TTC549 (cell line): ENCODE data around the gene JMJD6.

Source experiments
- FAIRE-seq: peaks from 2 replicates; lab custom pipeline; 2012; peaks lifted over from hg19 to GRCh38; lab: Jason Lieb, UNC

Gene JMJD6

GRCh38 chr17:76697702-76698465 lies 28.5 kb downstream of the JMJD6 start:
- no peak for FAIRE-seq

GRCh38 chr17:76696763-76697701 lies 29.4 kb downstream of the JMJD6 start:
- FAIRE-seq: no peak

DNA sequence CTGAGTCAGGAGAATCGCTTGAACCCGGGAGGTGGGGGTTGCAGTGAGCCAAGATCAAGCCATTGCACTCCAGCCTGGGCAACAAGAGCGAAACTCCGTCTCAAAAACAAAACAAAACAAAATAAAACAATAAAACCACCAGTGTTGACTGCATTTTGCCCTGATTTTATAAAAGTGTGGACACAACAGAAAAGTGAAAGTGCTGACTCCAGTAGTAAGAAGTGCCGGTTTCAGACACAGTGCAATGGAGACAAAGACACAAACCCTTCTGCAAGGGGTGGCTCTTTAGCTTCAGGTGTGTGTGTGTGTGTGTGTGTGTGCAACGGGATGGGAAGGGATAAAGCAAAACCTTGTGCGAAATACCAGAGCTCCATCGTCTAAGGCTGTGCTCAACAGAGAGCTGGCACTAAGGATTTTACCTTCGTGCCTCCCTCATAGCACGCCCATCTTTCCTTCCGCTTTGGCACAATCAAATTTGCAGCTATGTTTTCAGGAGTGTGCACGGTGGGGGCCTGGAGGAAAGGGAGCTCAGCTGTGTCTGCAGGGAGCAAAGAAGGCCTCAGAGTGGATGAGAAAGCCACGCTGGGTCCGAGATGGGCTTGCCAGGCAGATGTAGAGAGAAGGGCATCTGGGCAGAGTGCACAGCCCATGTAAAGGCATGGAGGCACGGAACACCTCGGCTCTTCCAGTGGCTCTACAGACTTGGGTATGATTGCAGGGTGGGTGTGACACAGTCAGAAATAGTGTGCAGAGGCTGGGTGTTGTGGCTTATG lies 31.2 kb downstream of the JMJD6 start:
- no peak for FAIRE-seq

- FAIRE-seq: no peak
Measured at GRCh38 chr17:76691379-76692191, 34.8 kb downstream of the JMJD6 start.

- no peak for FAIRE-seq
Measured at GRCh38 chr17:76690596-76691280, 35.7 kb downstream of the JMJD6 start.

GRCh38 chr17:76689859-76690258 lies 36.5 kb downstream of the JMJD6 start:
- no peak for FAIRE-seq

- FAIRE-seq: no peak
Measured at GRCh38 chr17:76688165-76688622, 38.2 kb downstream of the JMJD6 start.

DNA sequence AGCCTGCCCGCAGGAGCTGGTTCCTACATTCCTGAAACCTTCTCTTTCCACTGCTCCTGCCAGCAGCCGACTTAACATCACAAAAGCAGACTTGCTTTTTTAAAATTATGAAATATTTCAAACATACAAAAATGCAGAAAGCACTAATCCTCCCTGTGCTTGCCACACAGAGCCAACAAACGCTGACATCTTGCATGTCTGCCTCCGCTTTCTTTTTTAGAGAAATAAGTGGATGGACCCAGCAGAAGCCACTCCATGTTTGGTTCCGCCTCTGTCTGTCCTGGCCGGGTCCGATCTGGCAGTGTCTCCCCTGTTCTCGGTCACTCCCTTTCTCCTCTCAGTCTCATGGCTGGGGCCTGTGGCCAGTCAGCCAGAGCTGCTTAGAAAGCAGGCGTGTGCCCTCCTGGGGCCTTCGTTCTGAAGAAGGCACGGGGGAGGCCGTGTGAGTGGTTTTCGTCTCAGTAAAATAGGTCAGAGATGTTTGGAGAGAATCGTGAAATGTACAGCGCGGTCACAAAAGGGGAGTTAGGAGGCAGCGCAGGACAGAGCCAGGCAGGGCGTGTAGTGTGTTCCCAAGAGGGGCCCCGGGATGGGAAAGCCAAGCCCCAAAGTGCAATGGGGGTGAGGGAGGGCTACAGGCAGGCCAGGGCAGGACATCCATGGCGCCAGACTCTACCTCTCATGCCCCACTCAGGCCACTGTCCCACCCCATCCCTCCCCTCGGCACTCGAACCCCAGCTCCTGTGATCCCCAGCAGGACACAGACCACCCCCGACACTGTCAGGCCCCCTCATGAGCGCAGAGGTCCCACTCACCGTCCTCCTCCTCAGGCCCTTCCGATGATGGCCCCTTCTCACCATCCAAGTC lies 38.9 kb downstream of the JMJD6 start:
- FAIRE-seq: no peak

DNA sequence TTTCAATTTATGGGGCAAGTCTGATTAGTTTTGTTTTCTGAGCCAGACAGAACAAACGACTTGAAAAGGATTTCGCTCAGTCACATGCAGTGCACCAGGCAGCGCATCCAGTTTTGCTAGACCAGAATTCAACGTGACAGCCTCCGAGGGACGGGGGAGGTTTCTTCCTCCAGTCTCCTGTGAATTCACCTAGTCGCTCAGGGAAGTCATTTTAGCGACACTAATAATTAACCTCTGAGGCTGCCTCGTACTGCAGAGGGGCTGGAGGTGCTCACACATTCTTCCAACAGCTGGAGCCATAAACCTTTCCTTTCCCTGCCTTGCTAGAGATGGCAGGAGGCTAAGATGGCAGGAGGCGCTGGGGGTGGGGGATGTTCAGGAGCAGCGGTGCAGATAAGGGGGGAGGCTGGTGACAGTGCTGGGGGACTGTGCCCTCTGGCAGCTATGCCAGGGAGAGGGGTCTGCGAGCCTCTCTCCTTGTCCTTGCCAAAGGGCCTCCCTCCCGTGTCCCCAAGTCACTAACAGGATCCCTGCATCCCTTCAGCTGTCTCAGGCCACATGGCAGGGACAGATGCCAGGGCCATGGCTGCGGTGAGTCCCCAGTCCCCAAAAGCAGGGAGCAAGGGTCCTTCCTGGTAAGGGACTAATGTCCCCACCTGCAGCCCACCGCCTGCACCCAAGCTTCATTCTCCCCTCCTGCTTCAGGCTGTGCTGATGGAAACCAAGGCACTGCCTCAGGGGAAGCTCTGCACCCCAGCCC lies 39.7 kb downstream of the JMJD6 start:
- no peak for FAIRE-seq

DNA sequence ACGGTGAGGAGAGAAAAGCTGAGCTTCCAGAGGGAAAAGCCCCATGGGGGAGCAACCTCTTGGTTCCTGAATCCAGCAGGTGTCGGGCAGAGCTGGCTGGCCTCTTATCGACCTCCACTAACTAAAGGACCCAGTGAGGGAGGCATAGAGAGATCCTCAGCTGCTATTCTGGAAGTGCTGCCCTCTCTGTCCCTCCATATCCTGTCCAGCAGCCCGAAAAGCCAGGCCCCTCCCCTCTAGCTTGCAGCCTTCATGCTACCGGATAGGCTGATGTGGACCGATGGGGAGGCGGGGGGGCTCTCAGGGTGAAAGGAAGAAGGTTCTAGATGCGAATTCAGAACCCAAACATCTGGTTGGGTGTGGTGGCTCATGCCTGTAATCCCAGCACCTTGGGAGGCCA lies 40.6 kb downstream of the JMJD6 start:
- FAIRE-seq: no peak

DNA sequence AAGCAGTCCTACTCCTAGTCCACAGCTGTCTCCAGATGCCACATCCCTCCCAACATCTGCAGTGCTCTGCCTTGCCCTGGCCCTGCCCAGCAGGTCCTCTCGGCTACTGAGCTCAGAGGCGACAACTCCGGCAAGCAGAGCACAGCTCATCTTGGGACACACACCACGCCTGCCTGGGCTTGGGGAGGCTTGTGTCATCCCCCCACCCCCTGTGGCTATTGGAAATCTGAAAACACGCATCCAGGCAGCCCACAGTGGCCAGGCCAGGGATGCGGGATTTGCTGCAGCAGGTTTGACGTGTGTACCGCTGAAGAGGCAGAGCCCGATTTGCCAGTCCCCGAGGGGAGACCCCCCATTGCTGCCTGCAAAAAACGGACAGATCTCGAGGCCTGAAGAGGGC lies 41.0 kb downstream of the JMJD6 start:
- no peak for FAIRE-seq

GRCh38 chr17:76684756-76685155 lies 41.6 kb downstream of the JMJD6 start:
- FAIRE-seq: no peak

GRCh38 chr17:76683921-76684745 lies 42.3 kb downstream of the JMJD6 start:
- no peak for FAIRE-seq

GRCh38 chr17:76683011-76683755 lies 43.2 kb downstream of the JMJD6 start:
- no peak for FAIRE-seq

DNA sequence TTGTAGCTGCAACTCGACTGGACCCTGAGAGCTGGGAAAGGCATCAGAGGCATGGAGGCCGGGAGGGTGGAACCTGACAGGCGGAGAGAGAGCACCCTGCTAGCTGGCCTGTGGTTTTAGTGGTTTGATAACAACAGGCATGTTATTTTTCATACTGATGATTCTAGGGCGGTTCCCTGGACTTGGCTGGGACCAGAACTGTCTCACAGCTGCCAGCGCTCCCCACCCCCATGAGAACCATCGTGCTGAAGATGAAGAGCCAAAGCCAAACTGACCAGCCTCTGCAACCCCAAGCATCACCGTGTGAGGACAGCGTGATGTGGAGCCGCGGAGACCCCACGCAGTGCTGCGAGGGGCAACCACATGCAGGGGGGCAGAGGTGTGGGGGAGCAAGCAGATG lies 44.1 kb downstream of the JMJD6 start:
- FAIRE-seq: no peak

DNA sequence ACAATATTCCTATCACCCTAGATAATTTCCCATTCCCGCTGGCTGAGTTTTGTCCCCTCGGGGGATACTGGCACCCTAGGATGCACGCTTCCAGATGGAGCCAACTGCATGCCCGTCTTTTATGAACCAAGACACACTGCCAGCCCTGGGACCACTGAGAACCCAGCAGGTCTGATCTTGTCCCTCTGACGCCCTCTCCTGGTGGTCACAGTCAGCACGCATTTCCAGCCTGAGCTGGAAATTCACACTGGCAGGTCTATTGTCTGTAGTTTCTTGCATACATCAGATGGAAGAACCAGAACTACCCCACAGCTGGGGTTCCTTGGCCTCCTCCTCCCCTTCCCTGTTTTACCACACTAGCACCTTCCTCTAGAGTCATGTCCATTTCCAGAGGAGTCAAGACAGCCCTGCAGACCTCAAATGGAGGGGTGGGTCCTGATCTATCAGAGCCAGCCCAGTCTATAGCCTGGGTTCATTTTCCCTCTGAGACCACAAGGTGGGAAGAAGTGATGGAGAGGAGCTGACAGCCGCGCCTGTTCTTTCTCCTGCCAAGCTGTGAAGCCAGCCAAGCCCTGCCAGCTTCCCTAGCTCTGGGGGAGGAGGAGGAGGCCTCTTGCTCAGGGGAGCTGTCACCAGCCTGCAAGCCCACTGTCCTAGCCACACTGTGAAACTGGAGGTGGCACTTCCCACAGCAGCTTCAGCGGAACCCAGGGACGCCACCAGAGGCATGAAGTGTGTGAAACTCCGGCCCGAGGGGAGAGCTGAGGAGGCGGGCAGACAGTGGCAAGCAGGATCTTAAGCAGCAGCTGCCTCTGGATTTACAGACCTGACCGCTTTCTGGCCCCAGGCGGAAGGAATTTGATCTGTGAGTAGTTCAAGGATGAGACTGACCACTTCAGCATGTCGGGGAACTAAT lies 44.9 kb downstream of the JMJD6 start:
- FAIRE-seq: no peak

GRCh38 chr17:76679239-76679638 lies 47.2 kb downstream of the JMJD6 start:
- FAIRE-seq: no peak
